Psoas muscle (tissue), 8 donors: ENCODE data around the gene COPZ2. TPM values are rescaled to one million over a fixed set of nuclear protein-coding genes. Genes with fewer than 3 reads are reported as not detected.

Experiments used
- ATAC-seq, 4 donors: fragments of 200-7000 bp; cut with Tn5 transposase; one replicate each; pipeline ENCODE4 v1.9.1; 2020; ENCODE audit warnings: moderate library complexity in 3 of 4, mild to moderate bottlenecking in 2 of 4
- DNase-seq, 2 donors: peaks; one replicate each; pipeline ENCODE4 v3.0.0-alpha.2; 2020
- H3K27ac ChIP-seq: fragments of 200-600 bp; one replicate; pipeline ENCODE4 v1.8.0; 2022
- H3K27me3 ChIP-seq, 3 donors: fragments of 200-600 bp in 1 of 3; one replicate each; pipeline versions ENCODE4 v1.6.1 to v1.8.0; 2013 to 2022; ENCODE audit warnings: low read length in 2 of 3, mild to moderate bottlenecking in 2 of 3, moderate library complexity in 1 of 3; ENCODE audit not compliant: insufficient read depth in 3 of 3
- H3K36me3 ChIP-seq, 2 donors: fragments of 200-600 bp in 1 of 2; one replicate each; pipeline versions ENCODE4 v1.6.1 to v1.8.0; 2013 to 2022; ENCODE audit warnings: low read depth in 1 of 2, mild to moderate bottlenecking in 1 of 2, moderate library complexity in 1 of 2; ENCODE audit not compliant: insufficient read depth in 1 of 2
- H3K4me1 ChIP-seq: fragments of 200-600 bp; one replicate; pipeline ENCODE4 v1.8.0; 2022
- H3K4me3 ChIP-seq: fragments of 200-600 bp; one replicate; pipeline ENCODE4 v1.8.0; 2022; ENCODE audit warnings: mild to moderate bottlenecking
- H3K9me3 ChIP-seq: fragments of 200-600 bp; one replicate; pipeline ENCODE4 v1.8.0; 2022
- WGBS, 3 donors: extraction: QIAGEN DNeasy Blood & Tissue Kit; methylation state at CpG; one replicate each; pipeline versions ENCODE4 v1.1.6 to v1.1.7; 2013; 5-methylcytosine and 5-hydroxymethylcytosine counted together
- intact Hi-C, 2 donors: fragments of 100-400 bp; cut with DNase I; formaldehyde crosslinking; loops; one replicate each; pipeline versions ENCODE4 v1.11.0 to v1.14.2; 2022
- polyA plus RNA-seq, 3 donors: library from polyadenylated mRNA; stranded (reverse); fragments of 200-250 nt; gene quantifications; one replicate each; pipeline ENCODE4 v1.2.3, GENCODE V29; 2013
- total RNA-seq, 4 donors: library from RNA; stranded (reverse); fragmentation: NEBNext Ultra II Directional in 2 of 4; extraction: Animal tissue kit (Norgen Biotek cat#: 25700) in 2 of 4; gene quantifications; one replicate each; pipeline versions ENCODE4 v1.2.1 to v1.2.4, GENCODE V29; 2021 to 2023
- TF ChIP-seq, protein P1 (sequence below): fragments of 200-600 bp; IDR thresholded peaks from one replicate; pipeline ENCODE4 v1.8.0; 2022; ENCODE audit warnings: antibody characterized with exemption
- donor health status: healthy with polysubstance abuse.
- donor health status: DM: no; HTN: no; CAD: no; lungs with moderate emphysema.
- donor health status: Bipolar disorder and iron deficiency.
- donor health status: healthy.
- donor health status: DM: yes; HTN: yes; CAD: no.
- donor health status: DM: no; HTN: no; CAD: no.
- donor health status: DM: no; HTN: no; CAD: no.
- donor health status: DM: yes; HTN: yes; CAD: no.

The COPZ2 gene
- total and polyA plus RNA-seq, 7 donors, result 16.8 to 130 (median 56.4) TPM

DNA sequence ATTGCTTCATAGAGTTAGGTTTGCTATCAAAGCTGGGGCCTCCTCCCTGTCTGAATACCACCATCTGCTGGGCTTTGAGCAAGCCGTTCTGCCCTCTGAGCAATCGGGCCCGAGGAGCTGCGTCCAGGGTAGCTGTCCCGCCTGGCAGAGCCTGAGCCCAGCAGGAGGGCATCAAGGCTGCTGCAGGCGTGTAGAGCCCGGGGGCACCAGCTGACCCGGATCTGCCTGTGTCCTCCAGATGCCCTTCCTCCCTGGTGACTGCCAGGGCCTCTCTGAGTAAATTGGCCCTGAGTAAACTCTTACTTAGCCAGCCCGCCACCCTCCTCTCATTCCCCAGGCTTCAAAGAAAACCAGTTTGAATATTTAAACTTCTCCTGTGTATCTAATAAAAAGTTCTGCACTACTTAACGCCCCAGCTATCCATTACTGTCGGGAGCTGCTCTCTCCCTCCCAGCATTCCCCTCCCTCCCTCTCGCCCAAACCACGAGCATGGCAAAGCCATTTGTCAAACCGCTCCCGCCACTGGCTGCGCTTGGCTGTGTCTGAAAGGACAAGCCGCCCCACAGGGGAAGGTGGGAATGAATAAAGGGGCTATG, 50.3 kb downstream of the COPZ2 start:
- Histone ChIP-seq H3K9me3 (no peaks in the 10 kb centered on the region), H3K4me1 (no peaks in the 10 kb centered on the region), H3K4me3 (no peak overlapping the region), H3K36me3 (peaks cover 0 to 24% of the 10 kb centered on the region in 2 donors), H3K27me3 (no peaks in the 10 kb centered on the region), H3K27ac (no peak overlapping the region)
- intact Hi-C loops, result no loop called here
- TF ChIP-seq, protein P1, sequence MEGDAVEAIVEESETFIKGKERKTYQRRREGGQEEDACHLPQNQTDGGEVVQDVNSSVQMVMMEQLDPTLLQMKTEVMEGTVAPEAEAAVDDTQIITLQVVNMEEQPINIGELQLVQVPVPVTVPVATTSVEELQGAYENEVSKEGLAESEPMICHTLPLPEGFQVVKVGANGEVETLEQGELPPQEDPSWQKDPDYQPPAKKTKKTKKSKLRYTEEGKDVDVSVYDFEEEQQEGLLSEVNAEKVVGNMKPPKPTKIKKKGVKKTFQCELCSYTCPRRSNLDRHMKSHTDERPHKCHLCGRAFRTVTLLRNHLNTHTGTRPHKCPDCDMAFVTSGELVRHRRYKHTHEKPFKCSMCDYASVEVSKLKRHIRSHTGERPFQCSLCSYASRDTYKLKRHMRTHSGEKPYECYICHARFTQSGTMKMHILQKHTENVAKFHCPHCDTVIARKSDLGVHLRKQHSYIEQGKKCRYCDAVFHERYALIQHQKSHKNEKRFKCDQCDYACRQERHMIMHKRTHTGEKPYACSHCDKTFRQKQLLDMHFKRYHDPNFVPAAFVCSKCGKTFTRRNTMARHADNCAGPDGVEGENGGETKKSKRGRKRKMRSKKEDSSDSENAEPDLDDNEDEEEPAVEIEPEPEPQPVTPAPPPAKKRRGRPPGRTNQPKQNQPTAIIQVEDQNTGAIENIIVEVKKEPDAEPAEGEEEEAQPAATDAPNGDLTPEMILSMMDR, result no peak
- WGBS, 3 donors, result 24 to 32% (median 31%) methylated on average over 17 of the region's 17 CpGs
- ATAC-seq (peak in 3 of 4 donors; percentile 31 to 51 (median 47)), DNase-seq (no peak)

DNA sequence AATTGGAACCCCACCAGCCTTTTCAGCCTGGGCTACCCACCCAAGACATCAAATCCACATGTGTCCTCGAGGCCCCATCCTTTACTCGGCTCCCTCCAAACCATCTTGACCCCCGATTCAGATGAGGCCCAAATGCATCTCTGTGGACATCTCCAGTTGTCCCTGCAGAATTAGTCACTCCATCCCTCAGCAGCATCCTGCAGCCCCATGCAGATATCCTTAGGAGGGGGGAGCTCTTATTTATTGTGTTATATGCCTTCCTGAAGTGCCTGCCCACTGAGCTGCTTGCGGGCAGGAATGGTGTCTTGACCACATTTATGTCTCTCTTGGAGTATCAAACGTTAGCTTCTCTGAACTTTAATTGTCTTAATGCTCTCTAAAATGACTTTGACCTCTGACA, 51.1 kb downstream of the COPZ2 start:
- intact Hi-C loops, result no loop called here

DNA sequence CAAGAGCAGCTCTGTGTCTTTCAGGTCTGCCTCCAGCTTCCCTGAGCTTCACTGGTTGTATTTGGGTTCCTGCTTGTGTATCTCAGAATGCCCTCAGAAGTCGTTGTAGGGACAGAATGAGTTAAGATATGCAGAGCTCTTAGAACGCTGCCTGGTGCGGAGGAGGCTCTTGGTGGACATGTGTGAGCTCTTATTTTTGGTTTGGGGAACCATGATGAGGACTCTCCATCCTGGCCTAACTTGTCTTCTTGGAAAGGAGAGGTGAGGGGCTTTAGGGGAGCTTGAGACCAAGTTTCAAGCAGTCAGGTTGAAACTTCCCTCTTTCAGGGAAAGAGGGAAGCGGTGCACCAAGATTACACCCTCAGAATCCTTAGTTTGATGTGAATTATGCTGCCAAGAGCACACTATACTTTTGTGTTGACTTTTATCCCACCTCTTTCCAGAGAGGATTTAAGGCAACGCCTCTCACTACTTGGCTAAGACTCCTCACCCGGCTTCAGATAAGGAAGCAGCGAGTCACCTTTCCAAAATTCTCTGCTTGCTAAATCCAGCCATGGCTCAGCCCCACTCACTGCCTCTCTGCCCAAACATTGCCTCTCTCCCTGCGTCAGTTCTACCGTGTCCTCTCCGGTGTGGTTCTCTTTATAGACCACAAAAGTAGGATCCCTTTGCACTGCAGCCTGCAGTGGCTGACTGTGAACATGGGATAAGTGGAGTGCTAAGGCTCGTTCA, 53.9 kb downstream of the COPZ2 start:
- TF ChIP-seq, protein P1, result no peak
- intact Hi-C loops, result no loop called here
- peaks cover 7 to 61% of the 10 kb centered on the region in 2 donors for H3K36me3 ChIP-seq
- no peaks in the 10 kb centered on the region for H3K9me3 ChIP-seq
- DNase-seq, result no peak
- ATAC-seq, result no peak
- no peaks in the 10 kb centered on the region for H3K4me1 ChIP-seq
- WGBS, 3 donors, result 74 to 80% (median 79%) methylated on average over 11 of the region's 11 CpGs
- no peak overlapping the region for H3K27ac ChIP-seq
- H3K27me3 ChIP-seq, result no peaks in the 10 kb centered on the region
- no peak overlapping the region for H3K4me3 ChIP-seq

More for the DNA sequence above, 51.1 kb downstream of the COPZ2 start:
- no peak for ATAC-seq
- H3K27ac ChIP-seq, result no peak overlapping the region
- no peak for DNase-seq
- no peaks in the 10 kb centered on the region for H3K4me1 ChIP-seq
- H3K4me3 ChIP-seq, result no peak overlapping the region
- 73 to 85% (median 81%) methylated on average over 5 of the region's 5 CpGs for WGBS, 3 donors
- no peaks in the 10 kb centered on the region for H3K9me3 ChIP-seq
- TF ChIP-seq, protein P1, result no peak
- H3K36me3 ChIP-seq, result peaks cover 0 to 32% of the 10 kb centered on the region in 2 donors
- no peaks in the 10 kb centered on the region for H3K27me3 ChIP-seq

DNA sequence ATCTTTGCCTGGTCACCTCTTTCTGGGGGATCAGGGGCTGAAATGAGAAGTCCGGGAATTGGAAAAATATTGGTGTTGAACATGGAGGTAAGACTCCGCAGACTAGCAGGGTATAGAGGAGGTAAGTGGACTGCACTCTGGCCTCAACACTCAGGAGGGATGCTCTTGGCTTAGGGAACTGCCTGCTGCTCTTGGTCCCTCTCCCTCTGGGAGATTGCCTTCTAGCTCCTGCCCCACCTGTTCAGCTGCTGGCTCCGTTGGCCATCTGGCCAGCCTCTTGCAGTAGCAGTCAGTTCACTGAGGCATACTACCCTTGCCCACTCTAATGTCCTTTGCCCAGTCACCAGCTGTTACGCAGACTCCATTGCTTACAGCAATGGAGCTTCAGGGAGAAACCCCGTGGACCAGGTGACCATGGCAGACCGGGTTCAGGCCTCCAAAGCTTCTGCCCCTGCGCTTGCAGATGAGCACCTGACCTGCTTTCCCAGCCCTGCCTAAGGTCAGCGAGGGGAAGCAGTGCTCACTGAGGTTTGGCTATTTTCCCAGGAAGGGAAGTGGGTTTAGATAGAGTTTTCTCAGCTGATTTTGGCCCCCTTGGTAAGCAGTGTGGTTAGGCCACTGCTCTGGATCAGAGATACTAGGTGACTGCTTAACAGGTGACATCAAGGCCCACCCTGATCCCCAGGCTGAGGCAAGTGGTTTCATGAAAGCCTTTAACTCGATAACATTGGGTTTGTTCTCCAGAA, 54.8 kb downstream of the COPZ2 start:
- peaks cover 7 to 69% of the 10 kb centered on the region in 2 donors for H3K36me3 ChIP-seq
- TF ChIP-seq, protein P1, result no peak
- H3K4me3 ChIP-seq, result no peak overlapping the region
- WGBS, 3 donors, result 79 to 80% (median 79%) methylated on average over 9 of the region's 9 CpGs
- DNase-seq (no peak), ATAC-seq (no peak)
- no peaks in the 10 kb centered on the region for H3K4me1 ChIP-seq
- H3K27me3 ChIP-seq, result no peaks in the 10 kb centered on the region
- H3K27ac ChIP-seq, result no peak overlapping the region
- intact Hi-C loops, result no loop called here
- no peaks in the 10 kb centered on the region for H3K9me3 ChIP-seq
